ELF-1 (cell line): ENCODE data around the gene MTERF4.

ENCODE experiments used
- DNase-seq: peaks from one replicate; pipeline ENCODE4 v3.0.0-alpha.2; 2016; ENCODE audit warnings: low read depth, low spot score

MTERF4 gene

GRCh38 chr2:241088791-241089732, 13.0 kb downstream of the MTERF4 start:
- DNase-seq: no peak

- no peak for DNase-seq
These were observed 13.7 kb downstream of the MTERF4 start for GRCh38 chr2:241088376-241088775.

- no peak for DNase-seq
These were observed 14.4 kb downstream of the MTERF4 start for GRCh38 chr2:241087420-241088268.

- DNase-seq: no peak
These were observed 17.1 kb downstream of the MTERF4 start for GRCh38 chr2:241084856-241085444.

GRCh38 chr2:241083091-241083415, 19.0 kb downstream of the MTERF4 start:
- DNase-seq: no peak

- no peak for DNase-seq
These were observed 19.6 kb downstream of the MTERF4 start for GRCh38 chr2:241082341-241083090.

GRCh38 chr2:241081643-241082340, 20.3 kb downstream of the MTERF4 start:
- no peak for DNase-seq

GRCh38 chr2:241081190-241081642, 20.9 kb downstream of the MTERF4 start:
- DNase-seq: no peak

GRCh38 chr2:241080405-241081189, 21.5 kb downstream of the MTERF4 start:
- no peak for DNase-seq

GRCh38 chr2:241074901-241075540, 27.1 kb downstream of the MTERF4 start:
- DNase-seq: no peak

- DNase-seq: no peak
These were observed 27.8 kb downstream of the MTERF4 start for GRCh38 chr2:241074065-241074818.

- DNase-seq: no peak
These were observed 28.7 kb downstream of the MTERF4 start for GRCh38 chr2:241073166-241074064.

- no peak for DNase-seq
These were observed 29.4 kb downstream of the MTERF4 start for GRCh38 chr2:241072553-241073165.

- no peak for DNase-seq
These were observed 29.9 kb downstream of the MTERF4 start for GRCh38 chr2:241072151-241072550.

GRCh38 chr2:241071677-241072111, 30.4 kb downstream of the MTERF4 start:
- DNase-seq: no peak

GRCh38 chr2:241070811-241071676, 31.0 kb downstream of the MTERF4 start:
- no peak for DNase-seq
